Dermis blood vessel endothelial cell (primary cell): ENCODE results near the gene PPOX. TPM values are rescaled to one million over a fixed set of nuclear protein-coding genes. Genes with fewer than 3 reads are reported as not detected.
A peak's percentile ranks its signal among the peaks of the same experiment; 100 is the strongest.

Experiments used
- DNase-seq: peaks from one replicate; pipeline ENCODE4 v3.0.0; 2010
- total RNA-seq: library from RNA; depleted of rRNA; stranded (reverse); fragments of >200 nt; gene quantifications from 2 replicates; pipeline ENCODE4 v1.2.3, GENCODE V29; 2014

PPOX gene
- total RNA-seq, 1 donor from 2014 or later = 18.0 TPM

GRCh38 chr1:161198897-161199431, 32.7 kb downstream of the PPOX start, which contains the start of gene ADAMTS4:
ADAMTS4 (minus strand) TSS chr1:161199054; CDS start chr1:161198627, 427 bp downstream.
- peak; percentile 79 for DNase-seq

GRCh38 chr1:161199506-161200139, 33.4 kb downstream of the PPOX start:
- DNase-seq = peak; percentile 41

DNA sequence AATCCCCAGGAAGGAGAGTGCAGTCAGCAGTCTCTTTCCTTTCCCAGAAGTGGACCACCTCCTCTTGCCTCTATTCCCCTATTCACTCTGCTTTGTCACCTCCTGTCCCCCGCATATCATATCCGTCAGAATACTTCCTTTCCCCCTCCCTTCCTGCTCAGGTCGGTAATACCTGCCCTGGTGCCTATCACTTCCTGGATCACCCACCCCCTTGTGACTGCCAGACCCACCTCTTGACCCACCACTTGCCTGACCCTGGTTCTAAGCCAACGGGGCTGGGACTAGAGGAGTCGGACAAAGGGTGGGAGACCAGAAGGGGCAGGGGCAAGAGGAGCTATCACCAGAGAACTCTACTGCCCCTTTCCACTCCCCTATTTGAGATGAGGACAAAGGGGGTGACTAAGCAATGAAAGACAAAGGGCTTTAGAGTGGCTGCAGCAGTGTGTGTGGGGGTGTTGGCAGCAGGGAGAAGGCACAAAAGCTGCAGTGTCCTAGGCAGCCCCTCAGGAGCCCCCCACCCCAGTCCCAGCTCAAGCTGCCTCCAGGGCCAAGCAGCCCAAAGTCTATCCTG, 34.3 kb downstream of the PPOX start:
- peak; percentile 67 for DNase-seq

DNA sequence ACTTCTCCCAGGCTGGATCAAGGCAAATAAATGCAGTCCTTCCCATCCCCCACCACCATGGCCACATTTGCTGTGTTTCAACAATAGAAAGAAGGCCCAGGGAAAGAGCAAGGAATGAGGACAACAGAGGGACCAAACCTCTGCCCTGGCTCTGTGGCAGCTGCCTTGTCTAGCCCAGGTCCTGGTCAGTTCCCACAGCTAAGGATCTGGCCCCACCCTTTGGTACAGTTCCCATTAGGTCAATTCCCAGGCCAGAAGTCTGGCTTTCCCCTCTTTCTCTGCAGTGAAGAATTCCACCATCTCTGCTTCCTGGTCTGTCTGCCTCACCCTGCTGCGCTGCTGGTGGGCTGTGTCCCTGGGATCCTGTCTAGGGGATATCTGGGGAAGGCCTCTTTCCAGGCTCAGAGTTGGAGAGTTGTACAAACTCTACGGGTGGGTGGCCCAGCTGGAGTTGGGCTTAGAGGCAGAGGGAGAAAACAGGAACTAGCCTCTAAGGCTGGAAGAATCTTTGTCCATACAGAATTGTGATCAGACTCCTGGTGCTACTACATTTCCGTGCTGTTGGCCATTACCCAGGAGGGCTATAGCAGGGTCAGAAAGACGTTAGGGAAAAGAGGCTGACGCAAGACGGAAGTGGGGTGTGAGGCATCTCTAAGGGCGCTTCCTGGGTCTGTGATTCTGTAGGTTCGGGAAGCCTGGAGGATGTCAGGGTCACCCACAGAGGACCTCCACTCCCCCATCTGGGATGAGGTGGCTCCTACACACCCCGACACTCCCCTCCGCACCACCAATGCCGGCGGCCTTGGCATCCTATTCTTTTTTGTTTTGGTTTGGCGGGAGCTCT, 35.0 kb downstream of the PPOX start:
- DNase-seq = peak; percentile 79

DNA sequence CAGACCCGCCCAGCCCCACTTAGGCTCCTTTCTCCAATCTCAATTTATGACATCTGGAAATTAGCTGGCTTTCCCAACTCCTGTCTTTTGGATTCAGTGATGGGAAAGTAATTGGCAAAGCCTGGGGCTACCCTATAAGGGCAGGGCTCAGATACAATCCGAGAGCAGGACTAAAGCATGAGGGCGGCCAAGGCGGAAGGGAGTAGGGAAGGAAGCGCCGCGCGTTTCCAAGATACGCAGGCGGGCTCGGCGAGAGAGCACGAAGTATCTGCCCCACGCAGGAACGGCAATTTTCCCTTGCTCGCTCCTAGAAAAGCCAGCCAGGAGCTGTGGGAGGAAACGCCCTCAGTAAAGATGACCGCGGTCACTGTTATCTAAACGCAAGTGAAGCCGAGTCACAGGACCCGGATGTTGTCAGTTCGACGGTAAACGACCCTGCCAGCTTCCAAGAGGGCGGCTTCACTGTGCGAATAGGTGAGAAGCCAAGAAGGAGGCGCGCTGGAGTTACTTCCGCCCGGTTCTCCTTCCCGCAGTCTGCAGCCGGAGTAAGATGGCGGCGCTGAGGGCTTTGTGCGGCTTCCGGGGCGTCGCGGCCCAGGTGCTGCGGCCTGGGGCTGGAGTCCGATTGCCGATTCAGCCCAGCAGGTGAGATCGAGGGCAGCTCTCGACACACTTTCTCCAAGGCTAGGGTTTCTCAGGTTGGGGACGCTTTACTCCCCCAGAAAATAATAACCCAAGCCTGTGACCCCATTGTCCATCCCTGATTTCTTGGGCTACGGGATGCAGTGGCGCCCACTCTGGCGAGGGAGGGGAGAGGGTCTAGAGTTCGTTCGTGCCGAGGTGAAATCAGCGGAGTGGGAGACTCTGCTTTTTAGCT, 35.8 kb downstream of the PPOX start, which contains the start of gene NDUFS2:
Gene NDUFS2, plus strand, starts transcription at position 532 of the 877 bp plus-strand sequence. Its CDS starts 19 bp downstream, at position 551.
- peak; percentile 100 for DNase-seq

DNA sequence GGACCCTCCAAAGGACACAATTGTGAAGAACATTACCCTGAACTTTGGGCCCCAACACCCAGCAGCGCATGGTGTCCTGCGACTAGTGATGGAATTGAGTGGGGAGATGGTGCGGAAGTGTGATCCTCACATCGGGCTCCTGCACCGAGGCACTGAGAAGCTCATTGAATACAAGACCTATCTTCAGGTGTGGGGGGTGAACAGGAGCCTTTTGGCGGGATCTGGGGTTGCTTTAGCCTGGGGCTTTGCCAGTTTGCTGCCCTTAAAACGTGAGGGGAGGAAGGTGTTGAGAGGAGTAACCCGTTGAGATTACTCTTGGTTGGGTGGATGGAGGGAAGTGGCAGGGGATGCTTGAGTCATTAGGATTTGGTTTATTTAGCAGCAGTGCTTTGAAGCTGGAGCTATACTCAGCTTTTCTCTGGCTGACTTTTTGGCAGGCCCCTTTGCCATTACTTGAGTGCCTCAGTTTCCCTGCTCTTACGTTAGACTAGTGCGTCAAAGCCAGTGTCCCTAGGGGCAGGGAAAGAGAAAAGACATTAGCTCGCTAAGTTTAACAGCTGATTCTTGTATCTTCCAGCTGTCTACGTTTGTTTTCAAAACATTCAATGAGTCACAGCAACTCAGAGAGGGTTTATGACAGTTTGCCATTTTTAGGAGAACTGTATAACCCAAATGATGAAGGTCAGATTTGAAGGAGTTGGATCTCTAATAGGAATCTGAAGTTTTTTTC, 40.4 kb downstream of the PPOX start:
- DNase-seq = no peak

DNA sequence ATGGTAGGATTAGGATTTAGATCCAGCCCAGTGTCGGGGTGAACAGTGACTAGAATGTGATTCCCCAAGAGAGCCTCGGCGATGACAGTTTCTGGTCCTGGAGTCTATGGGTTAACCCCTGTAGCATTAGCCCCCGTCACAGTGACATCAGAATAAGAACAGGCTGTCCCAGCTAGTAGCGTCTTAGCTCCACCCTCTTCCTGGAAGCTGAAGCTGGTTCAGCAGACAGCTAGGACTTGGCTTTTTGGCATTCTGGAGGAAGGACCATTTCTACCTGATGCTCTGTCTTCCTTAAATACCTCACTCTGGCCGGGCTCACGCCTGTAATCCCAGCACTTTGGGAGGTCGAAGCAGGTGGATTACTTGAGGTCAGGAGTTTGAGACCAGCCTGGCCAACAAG, 40.9 kb downstream of the PPOX start:
- peak; percentile 53 for DNase-seq

DNA sequence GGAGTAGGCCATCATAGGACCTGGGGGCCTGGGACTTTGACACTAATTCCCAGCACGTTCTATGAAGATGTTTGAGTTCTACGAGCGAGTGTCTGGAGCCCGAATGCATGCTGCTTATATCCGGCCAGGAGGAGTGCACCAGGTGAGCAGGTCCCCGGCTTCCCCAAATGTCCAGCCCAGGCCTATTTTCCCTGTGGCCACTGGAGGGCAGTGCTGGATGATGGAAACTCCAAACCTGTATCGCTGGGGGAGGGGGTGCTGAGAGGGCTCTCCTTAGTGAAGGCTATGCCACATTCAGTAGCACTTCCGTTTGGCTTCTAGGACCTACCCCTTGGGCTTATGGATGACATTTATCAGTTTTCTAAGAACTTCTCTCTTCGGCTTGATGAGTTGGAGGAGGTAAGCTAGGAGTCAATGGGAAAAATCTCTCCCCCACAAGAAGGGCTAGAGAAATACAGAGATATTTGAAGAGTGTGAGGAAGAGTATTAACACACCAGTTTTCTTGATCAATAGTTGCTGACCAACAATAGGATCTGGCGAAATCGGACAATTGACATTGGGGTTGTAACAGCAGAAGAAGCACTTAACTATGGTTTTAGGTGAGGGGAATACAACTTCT, 43.7 kb downstream of the PPOX start:
- DNase-seq = peak; percentile 85

GRCh38 chr1:161214369-161214768, 48.1 kb downstream of the PPOX start:
- no peak for DNase-seq

DNA sequence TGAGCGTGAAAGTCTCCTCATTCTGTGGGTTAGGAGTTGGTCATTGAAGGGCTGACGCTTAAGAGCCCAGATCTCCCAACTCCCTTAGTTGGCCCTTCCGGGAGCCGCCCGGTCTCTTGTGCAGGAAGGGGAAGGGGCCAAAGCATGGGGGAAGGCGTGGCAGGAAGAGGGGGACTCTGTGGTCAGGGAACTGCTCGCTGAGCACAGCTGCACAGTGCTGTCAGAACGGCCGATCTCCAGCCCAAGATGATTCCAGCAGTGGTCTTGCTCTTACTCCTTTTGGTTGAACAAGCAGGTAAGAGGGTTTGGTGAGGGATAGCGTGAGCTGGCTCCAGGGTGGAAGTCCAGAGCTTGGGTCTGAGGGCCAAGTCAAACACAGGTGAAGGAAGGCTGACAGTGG, 48.9 kb downstream of the PPOX start, which contains the start of gene FCER1G:
Gene FCER1G, plus strand, starts transcription at position 220 of the 400 bp plus-strand sequence. Its CDS starts 27 bp downstream, at position 247.
- no peak for DNase-seq

DNA sequence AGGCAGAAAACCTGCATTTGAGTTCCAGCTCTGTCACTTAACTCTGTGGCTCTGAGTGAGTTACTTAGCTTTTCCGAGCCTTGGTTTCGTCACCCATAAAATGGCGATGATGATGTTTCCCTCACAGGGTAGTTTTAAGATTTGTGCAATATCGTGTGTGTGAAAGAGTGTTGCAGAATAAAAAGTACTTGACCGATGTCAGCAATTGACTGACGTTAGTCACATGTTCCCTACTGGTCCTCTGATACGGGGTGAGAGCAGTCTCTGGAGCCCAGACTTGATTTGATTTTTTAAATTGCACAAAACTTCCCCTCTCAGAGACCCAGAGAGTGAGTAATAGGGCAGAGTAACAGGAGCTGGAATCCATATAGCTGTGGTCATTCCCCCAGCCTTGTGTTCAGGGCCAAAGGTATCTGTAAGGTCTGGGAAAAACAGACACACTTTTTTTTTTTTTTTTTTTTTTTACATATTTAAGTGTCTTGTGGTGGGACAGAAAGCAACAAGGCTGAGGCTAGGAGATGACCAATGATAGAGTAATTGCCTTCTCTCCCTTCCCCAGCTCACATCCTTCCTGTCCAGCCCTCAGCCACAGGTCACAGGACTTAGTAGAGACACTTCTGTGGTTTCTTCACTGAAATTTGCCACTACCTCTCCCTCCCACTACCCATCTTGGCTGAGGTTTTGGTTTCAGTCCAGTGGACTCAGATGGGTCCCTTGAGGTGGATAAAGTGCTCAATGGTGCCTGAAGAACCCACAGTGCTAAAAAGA, 50.9 kb downstream of the PPOX start:
- DNase-seq = no peak

GRCh38 chr1:161217831-161218230, 51.6 kb downstream of the PPOX start:
- no peak for DNase-seq

GRCh38 chr1:161218301-161219077, 52.3 kb downstream of the PPOX start:
- DNase-seq = no peak

DNA sequence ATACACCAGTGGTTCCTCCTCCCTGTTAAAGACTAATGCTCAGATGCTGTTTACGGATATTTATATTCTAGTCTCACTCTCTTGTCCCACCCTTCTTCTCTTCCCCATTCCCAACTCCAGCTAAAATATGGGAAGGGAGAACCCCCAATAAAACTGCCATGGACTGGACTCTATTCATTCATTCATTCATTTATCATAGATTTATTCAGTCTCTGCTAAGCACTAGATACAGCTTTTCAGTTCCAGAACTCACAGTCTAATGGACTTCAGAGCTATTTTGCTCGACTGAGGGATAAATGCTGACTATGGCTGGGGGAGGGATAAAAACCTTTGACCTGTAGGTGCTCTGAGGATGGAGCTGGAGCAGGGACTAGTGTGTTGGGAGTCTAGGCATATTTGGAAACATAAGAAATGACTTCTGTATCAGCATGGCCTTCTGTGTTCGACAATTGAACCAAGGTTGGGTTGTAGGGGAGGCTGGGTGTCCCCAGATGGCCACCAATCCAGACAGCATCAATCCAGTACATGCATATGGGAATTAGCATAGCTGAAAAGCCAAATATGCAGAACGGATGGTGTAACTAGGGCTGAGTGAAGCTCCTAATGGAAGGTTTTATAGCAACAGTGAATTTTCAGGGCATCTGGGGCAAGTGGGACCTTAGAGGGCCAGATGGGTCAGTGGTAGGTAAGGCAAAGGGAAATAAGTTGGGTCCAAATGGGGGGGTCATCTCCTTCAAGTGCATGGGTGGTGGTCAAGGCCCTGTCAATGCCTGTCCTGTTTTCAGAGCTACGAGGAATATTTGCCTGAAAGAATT, 53.1 kb downstream of the PPOX start:
- DNase-seq = no peak

GRCh38 chr1:161220002-161220401, 53.8 kb downstream of the PPOX start:
- DNase-seq = no peak
